UCSD-AML1 (cell line): ENCODE results near the gene FLRT3.

ENCODE experiments used
- DNase-seq: peaks from one replicate; lab custom pipeline; 2025; ENCODE audit not compliant: unreplicated experiment; lab: John Stamatoyannopoulos, UW

The FLRT3 gene

DNA sequence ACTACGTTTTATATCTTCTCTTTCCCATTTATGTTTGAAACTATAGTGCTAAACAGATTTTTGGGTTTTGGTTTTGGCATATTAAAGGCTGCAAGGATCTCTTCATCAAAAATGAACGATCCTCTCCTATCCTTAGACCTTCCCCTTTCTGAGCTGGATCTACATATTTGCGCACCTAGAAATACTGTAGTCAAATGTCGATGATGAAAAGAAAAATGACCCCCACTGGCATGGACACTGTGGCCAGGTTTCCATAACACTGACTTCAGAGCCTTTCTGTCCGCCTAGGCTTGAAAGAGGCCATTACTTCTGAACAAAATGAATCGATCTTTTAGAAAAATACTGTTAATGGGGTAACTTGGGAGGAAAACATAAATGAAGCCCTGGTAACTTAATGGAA is 5.8 kb downstream of the FLRT3 start:
- DNase-seq, result no peak

DNA sequence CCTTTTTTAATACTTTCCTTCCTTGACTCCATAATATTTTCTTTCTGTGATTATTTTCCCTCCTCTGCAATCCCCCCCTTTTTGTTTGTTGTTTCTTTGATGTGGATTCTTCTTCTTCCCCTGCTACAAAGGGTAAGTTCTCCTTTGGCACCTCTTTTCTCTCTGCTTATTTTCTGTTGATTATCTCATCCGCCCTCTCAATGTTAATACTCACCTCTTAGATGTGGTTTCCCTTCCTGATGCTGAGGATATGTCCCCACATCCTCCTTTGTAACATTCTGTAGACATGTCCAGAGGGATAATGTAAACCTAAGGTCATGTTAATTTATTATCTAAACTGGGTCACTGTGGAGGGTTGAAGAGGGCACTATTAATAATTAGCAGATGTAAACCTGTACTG is 17.7 kb downstream of the FLRT3 start:
- no peak for DNase-seq

DNA sequence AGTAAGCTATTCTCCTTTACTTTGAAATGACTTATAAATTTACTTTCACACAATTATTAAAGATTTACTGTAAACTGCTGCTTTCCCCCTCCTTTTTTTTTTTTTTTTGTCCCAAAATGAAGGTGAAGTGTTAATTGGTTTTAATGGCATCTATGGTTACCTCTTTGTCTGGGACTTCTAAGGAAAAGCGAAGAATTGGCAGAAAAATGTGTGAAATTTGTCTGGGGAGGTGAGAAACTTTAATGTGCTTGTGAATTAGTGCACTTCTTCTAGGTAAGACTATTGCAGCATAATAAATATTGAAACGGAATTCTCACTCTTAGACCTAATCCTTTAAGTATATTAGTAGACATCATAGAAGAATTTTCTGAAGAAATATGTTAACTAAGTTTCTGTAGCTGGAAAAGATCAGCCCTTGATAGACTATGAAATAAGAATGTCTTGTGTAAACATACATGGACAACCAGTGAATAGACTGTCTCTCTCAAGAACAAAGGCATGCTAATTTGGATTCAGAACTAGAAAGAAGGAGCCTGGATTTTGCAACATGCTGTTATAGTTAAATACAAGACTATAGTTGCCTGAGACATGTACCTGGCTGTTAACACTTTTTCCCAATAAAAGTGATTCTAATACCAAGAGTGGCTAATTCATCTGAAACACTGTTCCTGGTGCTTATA is 23.9 kb downstream of the FLRT3 start:
- DNase-seq, result no peak

DNA sequence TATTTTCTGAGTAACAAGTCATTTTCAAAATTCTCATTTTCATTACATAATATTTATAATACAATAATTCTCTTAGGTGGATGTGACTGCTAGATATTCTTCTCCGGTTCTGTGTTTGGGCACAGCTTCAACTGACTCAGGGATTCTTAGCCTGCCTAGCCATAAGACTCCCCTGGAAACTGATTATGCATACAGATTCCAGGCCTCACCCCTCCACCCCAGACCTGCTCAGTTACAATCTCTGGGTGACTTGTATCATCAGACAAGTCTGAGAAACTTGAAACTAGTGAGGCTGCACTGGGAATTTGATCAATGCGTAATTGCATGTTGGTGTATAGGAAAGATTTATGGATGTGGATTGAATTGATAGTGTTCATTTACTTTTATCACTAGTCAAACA is 25.4 kb downstream of the FLRT3 start:
- no peak for DNase-seq

DNA sequence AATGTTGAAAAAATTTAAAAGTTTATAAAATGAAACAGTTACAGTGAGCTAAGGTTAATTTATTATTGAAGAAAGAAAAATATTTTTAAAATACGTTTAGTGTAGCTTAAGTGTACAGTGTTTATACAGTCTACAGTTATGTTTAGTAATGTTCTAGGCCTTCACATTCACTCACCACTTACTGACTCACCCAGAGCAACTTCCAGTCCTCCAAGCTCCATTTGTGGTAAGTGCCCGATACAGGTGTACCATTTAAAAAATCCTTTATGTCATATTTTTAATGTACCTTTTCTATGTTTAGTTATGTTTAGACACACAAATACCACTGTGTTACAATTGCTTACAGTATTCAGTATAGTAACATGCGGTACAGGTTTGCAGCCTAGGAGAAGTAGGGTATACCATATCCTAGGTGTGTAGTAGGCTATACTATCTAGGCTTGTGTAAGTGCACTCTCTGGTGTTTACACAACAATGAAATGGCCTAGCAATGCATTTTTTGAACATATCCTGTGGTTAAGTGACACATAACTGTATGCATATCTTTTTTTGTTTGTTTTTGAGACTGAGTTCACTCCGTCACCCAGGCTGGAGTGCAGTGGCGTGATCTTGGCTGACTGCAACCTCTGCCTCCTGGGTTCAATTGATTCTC is 26.3 kb downstream of the FLRT3 start:
- no peak for DNase-seq

DNA sequence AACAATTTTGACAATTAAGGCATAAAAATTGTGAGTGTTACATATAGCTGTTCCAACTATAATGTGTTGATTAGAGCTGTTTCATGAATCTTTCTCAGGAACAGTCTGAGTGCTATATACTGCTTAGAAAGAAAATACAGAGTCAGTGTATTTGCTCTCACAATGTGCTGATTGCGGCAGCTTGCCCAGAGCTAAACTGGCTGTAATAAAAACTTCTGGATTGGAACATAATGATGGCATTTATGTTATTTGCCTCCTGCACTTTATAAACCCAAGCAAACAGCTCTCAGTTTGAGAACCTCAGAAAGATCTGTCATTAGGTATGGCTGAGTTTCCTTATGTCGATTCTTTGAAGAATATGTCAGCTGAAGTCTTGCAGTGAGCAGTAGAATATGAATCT is 29.5 kb downstream of the FLRT3 start:
- DNase-seq, result no peak

DNA sequence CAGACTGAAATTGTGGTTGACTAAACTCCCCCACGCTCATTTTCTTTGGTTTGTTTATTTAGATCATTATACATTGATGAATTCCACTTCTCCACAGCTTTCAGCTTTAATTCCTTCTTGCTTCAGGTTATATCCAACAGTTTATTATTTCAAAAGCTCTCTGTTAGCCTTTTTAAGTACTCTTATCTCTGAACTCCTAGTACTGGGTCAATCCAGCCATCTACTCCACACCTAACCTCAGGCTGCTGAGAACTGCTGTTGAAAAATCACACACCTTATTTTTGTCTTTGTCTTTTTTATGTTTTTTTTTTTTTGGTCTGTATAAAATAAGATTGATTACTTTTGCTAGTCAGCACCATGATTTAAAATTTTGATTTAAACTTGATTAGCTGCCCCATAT is 32.9 kb downstream of the FLRT3 start:
- no peak for DNase-seq

DNA sequence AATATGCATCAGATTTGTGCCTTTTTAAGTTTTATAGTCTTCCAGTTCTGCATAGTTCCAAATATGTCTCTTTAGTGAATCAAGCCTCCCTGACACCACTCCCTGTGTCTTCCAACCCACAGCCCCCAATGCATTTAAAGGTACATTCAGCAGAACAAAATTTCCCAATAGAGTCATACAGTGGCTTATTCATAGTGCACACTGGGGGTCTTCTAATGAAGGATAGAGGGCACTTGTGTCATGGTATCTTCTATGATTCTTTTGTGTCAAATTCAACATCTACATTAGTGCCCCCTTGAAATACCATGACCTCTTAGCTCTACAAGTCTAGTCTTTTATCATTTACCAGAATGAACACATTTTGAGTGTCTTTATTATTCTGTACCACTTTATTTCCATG is 33.8 kb downstream of the FLRT3 start:
- DNase-seq, result no peak

DNA sequence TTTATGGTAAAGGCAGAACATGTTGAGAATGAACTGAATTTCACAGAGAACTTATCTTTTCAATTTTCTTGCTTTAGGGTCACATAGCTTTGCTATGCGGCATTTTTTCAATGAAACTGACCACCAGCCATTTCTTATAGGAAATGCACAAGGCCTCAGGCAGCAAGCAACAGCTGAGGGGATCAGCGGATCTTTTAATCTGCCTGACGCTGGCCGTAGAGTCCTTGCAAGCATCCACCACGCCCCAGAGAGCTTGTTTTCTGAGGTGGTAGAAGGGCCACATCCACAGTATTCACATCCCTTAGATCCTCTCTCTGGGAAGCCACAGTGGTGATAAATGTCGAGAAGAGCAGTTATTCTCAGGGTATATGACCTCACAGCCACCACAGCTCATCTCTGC is 34.3 kb downstream of the FLRT3 start:
- DNase-seq, result no peak

DNA sequence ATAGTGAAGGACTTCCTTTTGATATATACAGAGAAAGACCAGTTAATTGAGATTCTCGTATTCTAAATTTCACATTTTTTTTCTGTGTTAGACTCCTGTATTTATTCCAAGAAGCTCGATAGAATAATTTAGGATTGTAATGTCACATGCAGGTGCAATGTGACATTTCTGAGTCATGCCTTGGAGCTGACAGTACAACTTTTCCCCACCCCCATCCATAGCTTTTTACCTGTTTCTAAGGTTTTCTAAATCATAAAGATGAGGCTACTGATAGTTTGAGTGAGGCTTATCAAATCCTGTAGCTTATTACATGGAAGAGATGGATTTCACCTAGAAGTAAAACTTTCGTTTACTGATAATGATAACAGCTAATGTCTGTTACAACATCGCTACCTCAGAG is 37.6 kb downstream of the FLRT3 start:
- DNase-seq, result no peak

DNA sequence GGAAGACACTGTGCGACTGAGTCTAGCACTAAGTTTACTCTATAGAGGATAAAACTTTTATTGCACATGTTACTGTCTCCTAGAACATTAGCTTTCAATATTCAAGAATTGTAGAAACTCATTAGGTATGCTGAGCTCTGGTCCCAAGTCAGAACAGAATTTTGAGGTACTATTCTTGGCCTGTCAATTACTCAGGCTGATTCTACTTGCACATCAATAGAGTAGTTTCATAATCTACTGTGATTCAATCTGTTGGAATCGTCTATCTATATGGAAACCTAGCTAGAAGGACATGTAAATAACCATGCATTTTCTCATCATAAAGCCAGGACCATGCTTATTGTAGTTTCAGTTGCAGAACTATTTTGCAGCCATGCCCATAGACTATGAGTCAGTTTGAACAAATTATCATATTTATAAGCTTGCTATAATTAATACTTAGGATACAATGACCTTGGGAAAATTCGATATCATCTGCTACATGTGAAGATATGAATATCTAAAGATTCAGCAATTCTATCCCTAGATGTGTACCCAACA is 41.6 kb downstream of the FLRT3 start:
- no peak for DNase-seq

DNA sequence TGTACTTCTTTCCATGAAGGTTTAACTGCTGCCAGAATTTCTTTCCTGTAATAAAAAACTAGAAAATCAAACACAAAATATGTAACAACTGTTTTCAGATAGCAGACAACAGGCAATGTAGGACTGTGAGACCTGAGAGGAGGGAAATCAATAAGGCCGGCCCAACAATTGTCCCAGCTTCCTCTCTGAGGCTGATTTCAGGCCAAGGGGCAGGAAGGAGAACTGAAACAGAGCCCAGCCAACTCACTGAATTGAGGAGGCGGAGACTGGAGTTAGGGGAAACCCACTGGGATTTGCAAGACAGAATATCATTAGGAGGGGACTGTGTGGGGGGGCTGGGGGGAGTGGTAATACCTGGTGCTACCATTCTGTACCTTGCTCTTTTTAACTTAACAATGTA is 42.2 kb downstream of the FLRT3 start:
- no peak for DNase-seq

DNA sequence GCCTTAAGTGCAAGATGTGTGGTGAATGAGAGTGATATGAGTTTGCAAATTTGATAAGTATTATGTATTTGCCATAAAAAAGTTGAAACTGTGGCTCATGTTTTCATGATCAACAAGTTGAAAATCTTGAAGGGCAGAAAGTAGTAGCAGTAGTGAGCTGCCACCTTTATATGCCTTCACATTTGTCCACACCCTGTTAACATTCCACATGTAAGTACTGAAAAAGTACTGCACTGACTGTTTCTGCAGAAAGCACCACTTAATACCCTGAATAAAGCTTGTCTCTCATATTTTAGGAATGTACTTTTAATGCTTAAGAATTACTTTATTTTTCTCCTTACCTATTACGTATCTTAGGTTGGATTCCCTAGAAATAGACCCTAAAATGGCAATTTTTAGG is 45.9 kb downstream of the FLRT3 start:
- DNase-seq, result no peak

DNA sequence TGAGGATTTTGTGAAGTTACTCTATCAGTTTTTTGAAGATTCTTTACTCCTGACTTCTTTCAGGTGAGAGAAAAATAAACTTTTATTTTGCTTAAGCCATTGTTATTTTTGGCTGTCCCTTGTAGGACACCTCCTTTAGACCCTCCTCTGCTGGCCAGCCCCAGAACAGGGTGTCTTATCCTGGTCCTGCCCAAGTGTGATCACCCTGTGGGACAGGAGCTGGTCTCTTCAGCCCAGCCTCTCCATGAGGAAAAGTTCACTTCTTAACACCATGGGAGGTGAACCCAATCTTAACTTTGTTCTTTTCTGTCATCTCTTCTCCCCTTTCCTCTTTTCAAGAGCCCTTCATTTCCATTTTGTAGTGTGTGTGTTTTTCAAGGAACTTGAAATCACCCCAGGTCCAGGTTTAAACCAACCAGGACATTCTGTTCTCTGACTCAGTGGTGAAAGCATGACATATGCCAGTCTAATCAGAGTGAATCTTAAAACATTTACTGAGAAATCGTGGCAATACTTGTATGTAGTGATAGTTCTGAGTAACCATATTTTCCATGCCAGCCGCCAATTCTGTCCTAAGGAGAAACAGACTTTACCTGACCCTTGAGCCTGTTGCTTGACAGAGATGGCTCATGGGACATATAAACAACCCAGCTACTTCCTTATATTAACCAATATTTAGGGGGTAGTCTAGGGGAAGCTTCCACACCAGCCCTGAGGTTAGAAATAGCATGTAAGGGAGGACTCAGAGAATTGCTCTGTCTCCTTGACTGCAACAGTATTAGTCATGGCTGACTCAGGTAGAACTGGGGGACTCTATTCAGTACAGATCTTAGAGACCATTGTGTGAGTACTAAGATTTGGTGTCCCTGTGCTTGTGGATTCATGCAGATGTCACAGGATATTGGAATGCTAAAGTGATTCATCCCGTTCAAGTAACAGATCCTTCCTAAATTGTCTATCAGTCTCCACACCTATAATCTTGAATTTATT is 48.8 kb downstream of the FLRT3 start:
- no peak for DNase-seq

DNA sequence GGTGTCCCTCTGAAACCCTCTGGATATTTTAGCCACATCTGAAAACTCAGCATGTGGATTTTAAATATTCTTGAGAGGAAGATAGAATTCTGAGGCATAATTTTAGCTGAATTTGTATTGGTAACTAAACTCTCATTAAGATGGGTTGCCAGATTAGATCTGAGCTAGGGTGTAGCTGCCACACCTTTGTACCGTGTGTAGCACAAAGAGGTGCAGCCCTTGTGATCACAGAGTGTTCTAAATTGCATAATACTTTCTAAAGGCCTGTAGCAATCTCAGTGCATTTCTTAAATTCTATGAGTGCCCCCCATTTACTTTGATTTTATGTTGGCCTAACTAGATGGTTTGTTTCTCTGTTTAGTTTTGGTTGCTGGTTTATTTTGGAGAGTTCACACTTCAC is 53.0 kb downstream of the FLRT3 start:
- no peak for DNase-seq

DNA sequence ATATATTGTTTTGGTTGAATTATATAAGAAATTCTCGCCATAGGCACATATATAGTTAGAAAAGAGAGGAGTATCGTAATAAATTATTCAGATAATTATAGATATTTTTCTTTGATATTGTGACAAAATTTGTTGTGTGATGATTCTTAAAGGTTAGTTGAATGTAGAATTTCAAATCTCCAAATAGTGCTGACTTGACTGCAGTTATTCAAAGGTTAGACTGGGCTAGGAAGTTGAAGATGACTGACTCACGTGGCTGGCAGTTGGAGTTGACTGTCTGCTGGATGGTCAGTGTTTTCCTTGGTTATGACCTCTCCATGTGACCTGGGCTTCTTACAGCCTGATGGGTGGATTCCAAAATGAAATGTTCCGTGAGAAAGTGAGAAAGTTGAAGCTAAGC is 55.3 kb downstream of the FLRT3 start:
- no peak for DNase-seq
